Measurements from ENCODE around the gene SULT6B1.

- TF ChIP-seq CTCF (IDR thresholded peaks at IDR 0.05), result no peak
- TF ChIP-seq MAZ (IDR thresholded peaks at IDR 0.05; ENCODE audit: borderline replicate concordance, low read depth, low read length), result no peak
- TF ChIP-seq, protein P1, sequence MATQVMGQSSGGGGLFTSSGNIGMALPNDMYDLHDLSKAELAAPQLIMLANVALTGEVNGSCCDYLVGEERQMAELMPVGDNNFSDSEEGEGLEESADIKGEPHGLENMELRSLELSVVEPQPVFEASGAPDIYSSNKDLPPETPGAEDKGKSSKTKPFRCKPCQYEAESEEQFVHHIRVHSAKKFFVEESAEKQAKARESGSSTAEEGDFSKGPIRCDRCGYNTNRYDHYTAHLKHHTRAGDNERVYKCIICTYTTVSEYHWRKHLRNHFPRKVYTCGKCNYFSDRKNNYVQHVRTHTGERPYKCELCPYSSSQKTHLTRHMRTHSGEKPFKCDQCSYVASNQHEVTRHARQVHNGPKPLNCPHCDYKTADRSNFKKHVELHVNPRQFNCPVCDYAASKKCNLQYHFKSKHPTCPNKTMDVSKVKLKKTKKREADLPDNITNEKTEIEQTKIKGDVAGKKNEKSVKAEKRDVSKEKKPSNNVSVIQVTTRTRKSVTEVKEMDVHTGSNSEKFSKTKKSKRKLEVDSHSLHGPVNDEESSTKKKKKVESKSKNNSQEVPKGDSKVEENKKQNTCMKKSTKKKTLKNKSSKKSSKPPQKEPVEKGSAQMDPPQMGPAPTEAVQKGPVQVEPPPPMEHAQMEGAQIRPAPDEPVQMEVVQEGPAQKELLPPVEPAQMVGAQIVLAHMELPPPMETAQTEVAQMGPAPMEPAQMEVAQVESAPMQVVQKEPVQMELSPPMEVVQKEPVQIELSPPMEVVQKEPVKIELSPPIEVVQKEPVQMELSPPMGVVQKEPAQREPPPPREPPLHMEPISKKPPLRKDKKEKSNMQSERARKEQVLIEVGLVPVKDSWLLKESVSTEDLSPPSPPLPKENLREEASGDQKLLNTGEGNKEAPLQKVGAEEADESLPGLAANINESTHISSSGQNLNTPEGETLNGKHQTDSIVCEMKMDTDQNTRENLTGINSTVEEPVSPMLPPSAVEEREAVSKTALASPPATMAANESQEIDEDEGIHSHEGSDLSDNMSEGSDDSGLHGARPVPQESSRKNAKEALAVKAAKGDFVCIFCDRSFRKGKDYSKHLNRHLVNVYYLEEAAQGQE (IDR thresholded peaks at IDR 0.05), result 0 out of 2 replicates have a peak, but pooled peaks have one; percentile 2
- peak; percentile 57 for TF ChIP-seq KDM5A (IDR thresholded peaks at IDR 0.05)
- peak; percentile 92; the same call in 2 of the 3 replicates for TF ChIP-seq BCL3 (IDR thresholded peaks at IDR 0.05)
- peak; percentile 97 for TF ChIP-seq POLR2A (IDR thresholded peaks at IDR 0.05; ENCODE audit: low read length)
- TF ChIP-seq NR3C1 (IDR thresholded peaks at IDR 0.05), result no peak
- TF ChIP-seq EP300 (IDR thresholded peaks at IDR 0.05), result no peak
- peak; percentile 78 to 93 for TF ChIP-seq JUN (IDR thresholded peaks at IDR 0.05)
- no peak for TF ChIP-seq ESRRA (IDR thresholded peaks at IDR 0.05; ENCODE audit: borderline replicate concordance, low read length)
- TF ChIP-seq EHMT2 (IDR thresholded peaks at IDR 0.05; ENCODE audit: low read depth), result no peak
- no peak for TF ChIP-seq BHLHE40 (IDR thresholded peaks at IDR 0.05; ENCODE audit: low read depth, low read length)
These were observed 43.0 kb upstream of the SULT6B1 start, which contains the start of the genes CEBPZ and NDUFAF7 for GRCh38 chr2:37231241-37232130.

Data from A549 (cell line).